GM12891 (cell line): Measurements from ENCODE around the gene LRP1.

ENCODE experiments used
- POLR2AphosphoS5 ChIP-seq: IDR thresholded peaks from 2 replicates; pipeline ENCODE4 v1.6.1; 2011; ENCODE audit warnings: low read depth, low read length, control low read depth
- SPI1 ChIP-seq: IDR thresholded peaks from 2 replicates; pipeline ENCODE4 v1.6.1; 2011; ENCODE audit warnings: low read depth, low read length, control low read depth

DNA sequence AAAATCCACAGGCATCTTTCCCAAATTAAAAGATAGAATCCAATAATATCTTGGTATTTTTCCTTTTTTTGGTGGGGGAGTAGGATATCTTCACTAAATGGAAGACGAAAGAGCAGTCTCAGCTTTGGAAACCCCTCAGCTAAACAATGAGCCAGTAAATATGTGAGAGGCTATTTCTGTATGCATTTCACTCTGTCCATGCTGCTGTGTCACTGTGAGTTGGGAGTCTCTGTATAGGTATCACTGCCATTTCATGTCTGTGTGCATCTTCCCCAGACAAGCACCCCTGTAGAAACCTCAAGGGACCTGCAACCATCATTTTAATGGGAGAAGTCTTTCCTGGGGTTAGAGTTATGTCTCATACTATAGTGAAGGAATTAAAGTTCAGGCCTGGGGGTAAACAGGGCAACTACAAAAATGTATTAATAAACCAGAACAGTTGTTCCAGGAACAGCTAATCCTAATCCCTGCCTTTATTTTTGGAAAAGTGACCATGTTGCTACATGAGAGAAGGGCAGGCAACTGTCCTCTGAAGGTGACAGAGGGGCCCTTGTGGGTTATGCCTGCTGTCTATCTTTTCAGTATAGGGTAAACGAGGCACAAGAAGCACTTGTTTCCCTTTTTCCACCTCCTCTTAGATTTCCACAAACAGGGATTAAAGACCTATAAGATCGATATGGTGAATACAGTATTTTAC lies 134.0 kb downstream of the LRP1 start:
- TF ChIP-seq POLR2AphosphoS5 (no peak), SPI1 (no peak)
